ENCODE data around the gene BICC1. TPM values are rescaled to one million over a fixed set of nuclear protein-coding genes. Genes with fewer than 3 reads are reported as not detected.

BICC1 gene
- total RNA-seq, 1 donor from 2014 or later: 41.0 TPM

DNA sequence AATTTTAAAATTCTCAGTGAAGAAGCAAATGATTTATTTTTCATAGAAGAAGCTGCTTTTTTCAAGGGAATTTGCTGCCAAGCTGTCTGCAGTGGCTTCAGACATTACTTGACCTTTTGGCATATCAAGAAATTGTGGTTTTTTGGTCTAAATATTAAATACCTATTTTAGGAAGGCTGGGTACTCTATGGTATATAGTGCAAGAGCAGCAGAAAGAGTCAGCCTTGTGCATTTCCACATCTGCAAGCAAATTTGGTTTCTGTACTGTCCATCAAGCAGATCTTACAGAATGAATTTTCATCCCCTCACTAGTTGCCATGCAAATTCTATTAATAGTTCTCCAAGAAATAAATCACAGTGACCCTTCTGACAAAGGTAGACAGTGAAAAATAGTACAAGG lies 222.0 kb downstream of the BICC1 start:
- Mint-ChIP-seq H3K27me3 (ENCODE audit: unreplicated experiment) (no peaks in the 10 kb centered on the region), H3K36me3 (ENCODE audit: unreplicated experiment) (peaks cover 16% of the 10 kb centered on the region), H3K9me3 (ENCODE audit: unreplicated experiment) (no peaks in the 10 kb centered on the region), H3K27ac (ENCODE audit: unreplicated experiment) (peak overlapping the region; percentile 32), H3K4me1 (ENCODE audit: unreplicated experiment) (peaks cover 24% of the 10 kb centered on the region), H3K4me3 (ENCODE audit: unreplicated experiment) (no peak overlapping the region)
- no peak for DNase-seq (ENCODE audit: extremely low spot score, unreplicated experiment)
- TF ChIP-seq, protein P1, sequence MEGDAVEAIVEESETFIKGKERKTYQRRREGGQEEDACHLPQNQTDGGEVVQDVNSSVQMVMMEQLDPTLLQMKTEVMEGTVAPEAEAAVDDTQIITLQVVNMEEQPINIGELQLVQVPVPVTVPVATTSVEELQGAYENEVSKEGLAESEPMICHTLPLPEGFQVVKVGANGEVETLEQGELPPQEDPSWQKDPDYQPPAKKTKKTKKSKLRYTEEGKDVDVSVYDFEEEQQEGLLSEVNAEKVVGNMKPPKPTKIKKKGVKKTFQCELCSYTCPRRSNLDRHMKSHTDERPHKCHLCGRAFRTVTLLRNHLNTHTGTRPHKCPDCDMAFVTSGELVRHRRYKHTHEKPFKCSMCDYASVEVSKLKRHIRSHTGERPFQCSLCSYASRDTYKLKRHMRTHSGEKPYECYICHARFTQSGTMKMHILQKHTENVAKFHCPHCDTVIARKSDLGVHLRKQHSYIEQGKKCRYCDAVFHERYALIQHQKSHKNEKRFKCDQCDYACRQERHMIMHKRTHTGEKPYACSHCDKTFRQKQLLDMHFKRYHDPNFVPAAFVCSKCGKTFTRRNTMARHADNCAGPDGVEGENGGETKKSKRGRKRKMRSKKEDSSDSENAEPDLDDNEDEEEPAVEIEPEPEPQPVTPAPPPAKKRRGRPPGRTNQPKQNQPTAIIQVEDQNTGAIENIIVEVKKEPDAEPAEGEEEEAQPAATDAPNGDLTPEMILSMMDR (IDR thresholded peaks at IDR 0.05): no peak

DNA sequence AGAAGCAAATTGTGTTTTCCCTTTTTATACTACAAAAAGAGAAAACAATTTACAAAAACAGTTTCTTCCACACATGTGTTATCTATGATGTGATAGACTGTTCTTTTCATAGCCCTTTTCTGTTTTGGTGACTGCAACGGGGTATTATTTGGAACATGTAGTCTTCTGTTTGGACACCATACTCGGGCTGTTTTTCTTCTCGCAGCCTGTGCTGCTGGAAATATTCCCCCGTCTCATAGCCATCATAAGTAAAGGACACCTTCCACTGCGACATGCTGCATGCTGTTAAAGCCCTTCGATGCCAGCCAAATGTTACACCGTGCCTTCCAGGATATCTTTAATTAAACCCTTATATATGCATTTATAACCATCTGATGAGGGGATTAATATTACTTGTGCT lies 222.4 kb downstream of the BICC1 start:
- H3K27me3 Mint-ChIP-seq (ENCODE audit: unreplicated experiment): no peaks in the 10 kb centered on the region
- DNase-seq (ENCODE audit: extremely low spot score, unreplicated experiment): no peak
- H3K4me1 Mint-ChIP-seq (ENCODE audit: unreplicated experiment): peaks cover 24% of the 10 kb centered on the region
- no peak overlapping the region for H3K4me3 Mint-ChIP-seq (ENCODE audit: unreplicated experiment)
- no peaks in the 10 kb centered on the region for H3K9me3 Mint-ChIP-seq (ENCODE audit: unreplicated experiment)
- peak overlapping the region; percentile 32 for H3K27ac Mint-ChIP-seq (ENCODE audit: unreplicated experiment)
- TF ChIP-seq, protein P1 (IDR thresholded peaks at IDR 0.05): no peak
- H3K36me3 Mint-ChIP-seq (ENCODE audit: unreplicated experiment): peaks cover 12% of the 10 kb centered on the region

DNA sequence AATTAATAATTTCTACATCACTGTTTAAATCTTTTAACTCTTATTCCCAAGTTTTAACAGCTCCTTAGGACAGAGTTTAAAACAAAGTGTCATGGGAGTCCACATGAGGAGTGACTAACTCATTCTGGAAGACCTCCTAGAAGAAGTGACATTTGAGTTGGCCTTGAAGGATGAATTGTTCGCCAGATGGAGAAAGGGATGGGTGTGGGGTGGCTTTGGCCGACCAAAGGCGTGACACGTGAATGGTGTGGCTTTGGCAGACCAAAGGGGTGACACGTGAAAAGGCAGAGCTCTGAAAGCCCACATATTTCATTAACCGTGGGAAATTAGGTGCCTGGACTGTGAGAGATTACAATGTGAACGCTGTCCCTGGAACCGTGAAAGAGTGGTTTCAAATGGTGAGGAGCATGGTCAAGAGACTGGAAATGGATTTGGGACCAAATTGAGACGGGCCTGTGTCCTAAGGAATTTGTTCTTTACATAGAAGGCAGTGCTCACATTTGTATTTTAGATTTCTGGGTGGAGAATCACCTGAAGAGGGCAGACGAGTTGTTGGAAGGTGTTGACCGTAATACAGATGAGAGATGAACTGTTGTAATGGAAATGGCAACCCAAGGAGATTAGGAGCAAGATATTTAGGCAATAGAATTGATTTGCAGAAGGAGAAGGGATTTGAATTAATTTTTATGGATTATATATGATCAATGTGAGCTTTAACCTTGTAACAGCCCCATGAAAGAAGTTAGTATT lies 228.1 kb downstream of the BICC1 start:
- Mint-ChIP-seq H3K4me1 (ENCODE audit: unreplicated experiment) (peaks cover 44% of the 10 kb centered on the region), H3K27ac (ENCODE audit: unreplicated experiment) (peak overlapping the region; percentile 95), H3K9me3 (ENCODE audit: unreplicated experiment) (peaks cover 8% of the 10 kb centered on the region), H3K36me3 (ENCODE audit: unreplicated experiment) (peaks cover 3% of the 10 kb centered on the region), H3K4me3 (ENCODE audit: unreplicated experiment) (no peak overlapping the region), H3K27me3 (ENCODE audit: unreplicated experiment) (no peaks in the 10 kb centered on the region)
- TF ChIP-seq, protein P1 (IDR thresholded peaks at IDR 0.05): no peak
- no peak for DNase-seq (ENCODE audit: extremely low spot score, unreplicated experiment)

DNA sequence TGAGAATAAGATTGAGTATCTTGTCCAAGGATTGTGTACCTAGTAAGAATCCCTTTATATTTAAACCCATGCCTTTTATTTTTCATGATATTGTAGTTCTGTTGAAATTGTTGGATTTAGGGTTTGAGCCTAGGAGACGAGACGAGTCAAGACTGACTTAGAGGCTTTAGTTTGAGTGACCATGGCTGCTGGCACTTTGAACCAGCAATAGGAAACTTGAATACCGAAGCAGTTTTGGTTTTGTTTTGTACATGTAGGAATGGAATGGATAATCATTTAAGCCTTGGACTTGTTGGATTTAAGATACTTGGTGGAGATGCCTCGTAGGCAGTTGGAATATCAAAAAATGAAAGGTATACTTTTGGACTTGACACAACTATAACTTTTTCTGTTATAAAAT lies 229.0 kb downstream of the BICC1 start:
- no peaks in the 10 kb centered on the region for H3K27me3 Mint-ChIP-seq (ENCODE audit: unreplicated experiment)
- TF ChIP-seq, protein P1 (IDR thresholded peaks at IDR 0.05): no peak
- peaks cover 9% of the 10 kb centered on the region for H3K9me3 Mint-ChIP-seq (ENCODE audit: unreplicated experiment)
- H3K36me3 Mint-ChIP-seq (ENCODE audit: unreplicated experiment): peaks cover 3% of the 10 kb centered on the region
- peaks cover 46% of the 10 kb centered on the region for H3K4me1 Mint-ChIP-seq (ENCODE audit: unreplicated experiment)
- no peak for DNase-seq (ENCODE audit: extremely low spot score, unreplicated experiment)
- H3K4me3 Mint-ChIP-seq (ENCODE audit: unreplicated experiment): no peak overlapping the region
- H3K27ac Mint-ChIP-seq (ENCODE audit: unreplicated experiment): peak overlapping the region; percentile 95

DNA sequence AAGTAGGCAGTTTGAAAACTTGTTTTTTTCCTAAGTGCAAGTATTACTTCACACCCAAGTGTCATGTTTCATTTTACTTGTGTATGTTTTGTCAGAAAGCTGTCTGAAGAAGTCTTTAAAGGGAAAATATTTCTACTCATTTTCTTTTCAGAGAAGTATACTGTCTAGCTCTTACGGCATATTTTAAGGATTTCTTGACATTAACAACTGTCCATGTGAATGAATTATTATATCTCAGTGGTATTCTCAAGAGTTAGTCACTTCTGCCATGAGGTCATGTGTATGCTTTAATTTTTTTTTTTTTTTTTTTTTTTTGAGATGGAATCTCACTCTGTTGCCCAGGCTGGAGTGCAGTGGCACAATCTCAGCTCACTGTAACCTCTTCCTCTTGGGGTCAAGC lies 229.5 kb downstream of the BICC1 start:
- Mint-ChIP-seq H3K4me3 (ENCODE audit: unreplicated experiment) (no peak overlapping the region), H3K27ac (ENCODE audit: unreplicated experiment) (peak overlapping the region; percentile 95), H3K9me3 (ENCODE audit: unreplicated experiment) (peaks cover 9% of the 10 kb centered on the region), H3K36me3 (ENCODE audit: unreplicated experiment) (peaks cover 3% of the 10 kb centered on the region), H3K4me1 (ENCODE audit: unreplicated experiment) (peaks cover 47% of the 10 kb centered on the region), H3K27me3 (ENCODE audit: unreplicated experiment) (no peaks in the 10 kb centered on the region)
- TF ChIP-seq, protein P1 (IDR thresholded peaks at IDR 0.05): no peak
- no peak for DNase-seq (ENCODE audit: extremely low spot score, unreplicated experiment)

Data from osteocyte (in vitro differentiated cells).